GM12865 (cell line): ENCODE data around the gene NOL4.
"Not testable (repeated sequence)": the region's sequence is repeated elsewhere in the genome, so short reads cannot be mapped to it uniquely, and the experiment has no call there.

Source experiments
- DNase-seq: peaks from one replicate; pipeline ENCODE4 v3.0.0; 2010; ENCODE audit warnings: low read depth
- H3K4me3 ChIP-seq: 2 replicates; pipeline ENCODE4 v1.5.1; 2011; ENCODE audit warnings: mild to moderate bottlenecking, low read depth, low read length, control low read depth
- CTCF ChIP-seq: IDR thresholded peaks from 2 replicates; pipeline ENCODE4 v1.5.1; 2011; ENCODE audit warnings: low read length, control low read depth, low read depth, inconsistent platforms; ENCODE audit not compliant: insufficient read depth; ENCODE audit errors: missing control alignments

Gene NOL4

GRCh38 chr18:34224423-34225217, at the start of gene NOL4:
Gene NOL4 (minus strand): TSS chr18:34224913. CDS start chr18:34223253, 1,660 bp downstream.
- peak; percentile 36 for TF ChIP-seq CTCF
- DNase-seq = peak; percentile 54
- H3K4me3 ChIP-seq = peak within 1 kb of the TSS; percentile 66

- not testable (repeated sequence) for DNase-seq, H3K4me3 ChIP-seq
These were observed 41.3 kb upstream of the NOL4 start for GRCh38 chr18:34266029-34266428.

- peak; percentile 21 for DNase-seq
- H3K4me3 ChIP-seq = no peak overlapping the region
- no peak for TF ChIP-seq CTCF
These were observed 37.4 kb upstream of the NOL4 start for GRCh38 chr18:34261865-34262780.

- no peak for TF ChIP-seq CTCF
- no peak overlapping the region for H3K4me3 ChIP-seq
- DNase-seq = no peak
These were observed 33.5 kb upstream of the NOL4 start for GRCh38 chr18:34258176-34258575.

- no peak for TF ChIP-seq CTCF
- no peak for DNase-seq
- H3K4me3 ChIP-seq = no peak overlapping the region
These were observed 27.2 kb upstream of the NOL4 start for GRCh38 chr18:34251919-34252318.

GRCh38 chr18:34248727-34249126, 24.0 kb upstream of the NOL4 start:
- no peak for DNase-seq
- TF ChIP-seq CTCF = no peak
- no peak overlapping the region for H3K4me3 ChIP-seq

- TF ChIP-seq CTCF = no peak
- no peak overlapping the region for H3K4me3 ChIP-seq
- DNase-seq = no peak
These were observed 18.0 kb upstream of the NOL4 start for GRCh38 chr18:34242739-34243138.

GRCh38 chr18:34233781-34234388, 9.2 kb upstream of the NOL4 start:
- H3K4me3 ChIP-seq = not testable (repeated sequence)

More at GRCh38 chr18:34233781-34234388, 9.2 kb upstream of the NOL4 start:
- DNase-seq = not testable (repeated sequence)
